GM19351 (cell line): Measurements from ENCODE around the gene CD300LF.

ENCODE experiments used
- ATAC-seq: cut with Tn5 transposase; IDR thresholded peaks from one replicate; pipeline ENCODE4 v1.9.1; 2021; ENCODE audit warnings: mild to moderate bottlenecking, moderate library complexity; ENCODE audit not compliant: unreplicated experiment

CD300LF gene

GRCh38 chr17:74691151-74691550 lies 21.6 kb downstream of the CD300LF start:
- no peak for ATAC-seq

GRCh38 chr17:74690409-74690825 lies 22.3 kb downstream of the CD300LF start:
- ATAC-seq, result no peak

DNA sequence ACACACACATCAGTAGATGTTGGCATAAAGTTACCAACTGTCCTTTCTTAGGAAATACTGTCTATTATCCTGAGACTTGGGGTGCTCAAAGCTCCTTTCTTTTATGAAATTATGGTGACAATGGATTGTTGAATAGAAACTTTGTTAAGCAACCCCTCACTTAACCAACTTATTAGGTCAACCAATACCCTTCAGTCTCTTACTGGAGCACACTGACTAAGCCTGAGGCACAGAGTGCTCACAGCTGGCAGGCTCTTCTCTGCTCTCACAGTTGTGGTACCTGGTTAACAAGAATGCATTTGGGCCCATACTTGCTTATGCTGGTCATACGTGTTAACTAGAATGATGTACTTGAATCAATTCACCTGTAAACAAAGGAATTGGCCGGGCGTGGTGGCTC lies 24.8 kb downstream of the CD300LF start:
- ATAC-seq, result no peak

- ATAC-seq, result no peak
Observed at GRCh38 chr17:74686761-74687160, 26.0 kb downstream of the CD300LF start.

DNA sequence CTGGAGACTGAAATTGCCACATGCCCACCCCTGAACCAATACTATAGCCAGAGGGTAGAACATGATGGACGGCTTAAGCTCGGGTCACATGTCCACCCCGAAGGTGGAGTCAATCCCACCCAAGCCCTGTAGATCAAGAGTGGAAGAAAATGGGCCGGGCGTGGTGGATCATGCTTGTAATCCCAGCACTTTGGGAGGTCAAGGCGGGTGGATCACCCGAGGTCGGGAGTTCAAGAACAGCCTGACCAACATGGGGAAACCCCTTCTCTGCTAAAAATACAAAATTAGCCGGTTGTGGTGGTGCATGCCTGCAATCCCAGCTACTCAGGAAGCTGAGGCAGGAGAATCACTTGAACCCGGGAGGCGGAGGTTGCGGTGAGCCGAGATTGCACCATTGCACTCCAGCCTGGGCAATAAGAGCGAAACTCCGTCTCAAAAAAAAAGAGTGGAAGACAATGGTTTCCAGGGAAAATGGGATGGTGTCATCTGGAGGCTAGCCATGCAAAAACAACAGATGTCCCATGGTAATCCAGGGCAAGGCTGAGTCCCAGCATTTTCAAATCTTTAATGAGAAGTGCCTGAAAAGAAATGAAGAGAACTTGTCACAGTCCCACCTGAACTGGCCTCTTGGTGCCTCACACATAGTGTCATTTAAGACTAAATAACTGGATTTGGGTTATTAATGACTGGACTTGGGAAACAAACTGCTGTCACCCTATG lies 30.1 kb downstream of the CD300LF start:
- no peak for ATAC-seq

DNA sequence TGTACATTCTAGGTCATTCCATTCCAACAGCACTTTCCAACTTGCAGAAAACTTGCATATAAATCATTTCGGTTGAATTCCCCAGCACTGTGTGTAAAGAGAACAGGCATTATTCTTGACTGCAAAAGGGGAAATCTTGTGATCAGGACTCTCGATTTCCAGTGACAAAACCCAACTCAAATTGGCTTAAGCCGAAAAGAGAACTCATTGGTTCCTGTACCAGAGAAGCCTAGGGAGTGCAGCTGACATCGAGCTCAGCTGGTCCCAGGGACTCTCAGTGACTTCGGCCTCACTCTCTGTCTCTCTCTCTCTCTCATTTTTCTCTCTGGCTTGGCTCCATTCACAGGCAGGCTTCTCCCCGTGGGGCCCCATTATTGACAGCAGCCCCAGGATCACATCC lies 30.7 kb downstream of the CD300LF start:
- ATAC-seq, result no peak

- ATAC-seq, result no peak
Observed at GRCh38 chr17:74680941-74681340, 31.8 kb downstream of the CD300LF start.

DNA sequence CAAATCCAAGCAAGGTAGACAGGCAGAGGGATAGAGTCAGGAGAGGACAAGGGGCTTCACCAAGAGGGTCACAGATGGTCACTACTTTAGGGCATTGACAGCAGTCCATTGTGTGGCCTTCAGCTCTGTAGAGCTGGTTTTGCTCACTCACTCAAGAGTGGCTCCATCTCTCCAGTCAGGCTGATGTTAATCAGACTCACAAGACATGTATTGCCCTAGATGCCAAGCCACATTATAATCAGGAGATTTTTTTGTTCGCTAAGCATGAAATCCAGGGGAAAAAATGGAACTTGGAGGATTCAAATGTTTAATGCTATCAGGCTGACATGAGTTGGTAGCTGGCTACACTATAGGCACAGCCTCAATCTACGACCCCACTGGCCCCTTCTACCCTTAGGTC lies 32.5 kb downstream of the CD300LF start:
- no peak for ATAC-seq

- ATAC-seq, result no peak
Observed at GRCh38 chr17:74679374-74679773, 33.3 kb downstream of the CD300LF start.

- ATAC-seq, result no peak
Observed at GRCh38 chr17:74678541-74678940, 34.2 kb downstream of the CD300LF start.

- ATAC-seq, result no peak
Observed at GRCh38 chr17:74677558-74678466, 34.9 kb downstream of the CD300LF start.

DNA sequence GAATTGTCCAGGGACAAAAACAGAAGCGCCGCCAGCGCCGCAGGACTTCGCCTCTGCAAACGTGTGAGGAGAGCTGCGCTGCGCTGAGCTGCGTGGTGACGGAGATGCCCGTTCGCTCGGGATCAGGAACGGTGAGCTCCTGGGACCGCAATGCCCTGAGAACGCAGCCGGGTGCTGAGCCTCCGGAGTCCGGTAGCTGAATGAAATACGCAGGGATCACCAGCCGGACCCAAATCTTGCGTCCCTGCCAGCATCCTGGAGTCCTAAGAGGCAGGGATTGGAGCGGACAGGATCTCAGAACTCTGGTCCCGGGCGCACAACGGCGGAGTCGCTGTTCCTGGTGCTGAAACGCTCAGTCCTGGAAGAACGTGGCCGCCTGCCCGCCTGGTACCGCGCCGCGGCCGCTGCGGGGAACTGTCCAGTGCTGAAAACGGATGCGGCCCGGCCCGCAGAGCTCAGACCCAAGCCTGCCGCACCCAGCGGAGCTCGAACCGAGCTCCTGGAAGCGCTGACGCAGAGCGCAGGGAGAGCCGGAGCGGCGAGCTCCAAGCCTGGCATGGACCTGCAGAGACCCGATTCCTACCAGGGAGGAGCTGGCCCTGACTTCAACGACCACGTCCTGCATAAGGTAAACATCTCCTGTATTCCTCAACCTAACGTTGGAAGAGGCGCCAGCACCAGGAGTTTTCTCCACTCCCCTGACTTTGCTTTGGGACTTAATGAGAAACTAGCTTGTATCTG lies 41.5 kb downstream of the CD300LF start:
- ATAC-seq, result no peak

GRCh38 chr17:74670329-74670728 lies 42.4 kb downstream of the CD300LF start:
- ATAC-seq, result no peak

DNA sequence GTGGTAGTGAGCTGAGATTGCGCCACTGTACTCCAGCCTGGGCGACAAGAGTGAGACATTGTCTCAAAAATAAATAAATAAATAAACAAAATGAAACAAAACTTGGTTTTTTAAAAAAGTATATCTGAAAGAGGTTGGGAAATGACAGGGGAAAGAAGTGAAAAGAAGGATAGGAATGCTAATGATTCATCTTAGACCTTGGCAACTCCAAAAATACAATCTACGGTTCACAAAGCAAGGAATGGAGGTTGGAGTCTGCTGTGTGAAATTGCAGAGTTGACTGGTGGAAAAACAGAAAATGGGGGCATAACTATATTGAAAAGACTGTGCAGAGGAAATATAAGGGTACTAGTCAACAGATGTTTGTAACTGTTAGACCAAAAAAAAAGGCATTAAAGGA lies 49.2 kb downstream of the CD300LF start:
- no peak for ATAC-seq

- ATAC-seq, result no peak
Observed at GRCh38 chr17:74659889-74660288, 52.8 kb downstream of the CD300LF start.

- no peak for ATAC-seq
Observed at GRCh38 chr17:74658620-74659019, 54.1 kb downstream of the CD300LF start.

- ATAC-seq, result no peak
Observed at GRCh38 chr17:74654742-74655141, 58.0 kb downstream of the CD300LF start.

DNA sequence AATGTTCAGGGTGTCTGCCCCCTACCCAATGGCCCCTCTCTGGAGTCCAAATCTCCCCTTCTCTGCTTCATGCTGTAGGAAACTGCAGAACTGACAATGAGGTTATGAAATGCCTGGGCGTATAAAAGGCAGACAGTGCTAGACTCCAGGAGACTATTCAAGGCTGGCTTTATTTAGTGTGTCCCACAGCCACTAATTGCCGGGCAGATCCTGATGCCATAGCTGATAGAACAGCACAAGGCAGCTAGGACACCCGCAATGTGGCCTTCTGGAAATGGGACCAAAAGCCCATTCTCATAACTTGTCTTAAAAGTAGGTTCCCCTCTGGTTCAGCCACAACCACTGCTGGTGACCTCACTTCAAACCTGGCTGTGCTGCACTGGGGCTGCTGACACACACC lies 60.7 kb downstream of the CD300LF start:
- no peak for ATAC-seq

DNA sequence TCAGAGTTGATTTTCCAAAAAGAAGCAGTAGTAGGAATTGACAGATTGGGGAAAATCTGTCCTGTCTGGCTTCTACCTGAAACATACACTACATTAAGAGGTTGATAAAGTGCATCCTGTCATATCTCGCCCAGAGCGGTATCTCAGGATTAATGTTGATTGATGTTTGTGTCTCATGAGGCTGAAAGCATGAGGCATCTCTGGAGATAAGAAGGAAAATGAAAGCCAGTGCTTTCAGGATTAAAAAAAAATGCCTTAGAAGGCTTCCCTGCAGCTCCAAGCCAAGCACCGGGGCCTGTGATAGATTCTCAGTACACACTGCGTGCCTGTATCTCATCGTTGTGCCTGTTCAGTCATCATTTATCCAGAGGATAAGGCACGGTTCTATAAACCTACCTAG lies 62.8 kb downstream of the CD300LF start:
- ATAC-seq, result no peak

GRCh38 chr17:74647871-74648672 lies 64.7 kb downstream of the CD300LF start:
- no peak for ATAC-seq

- ATAC-seq, result no peak
Observed at GRCh38 chr17:74646231-74646630, 66.5 kb downstream of the CD300LF start.
